SK-N-MC (cell line): ENCODE results near the gene SHISA9.

Experiments
- EZH2 ChIP-seq: fragments of 200-600 bp; sonication (generic); IDR thresholded peaks from one replicate; pipeline ENCODE4 v1.6.1; 2017; ENCODE audit warnings: antibody characterized with exemption
- POLR2AphosphoS5 ChIP-seq: IDR thresholded peaks from 2 replicates; pipeline ENCODE4 v1.6.1; 2012; ENCODE audit warnings: mild to moderate bottlenecking, low read depth, low read length, borderline replicate concordance

DNA sequence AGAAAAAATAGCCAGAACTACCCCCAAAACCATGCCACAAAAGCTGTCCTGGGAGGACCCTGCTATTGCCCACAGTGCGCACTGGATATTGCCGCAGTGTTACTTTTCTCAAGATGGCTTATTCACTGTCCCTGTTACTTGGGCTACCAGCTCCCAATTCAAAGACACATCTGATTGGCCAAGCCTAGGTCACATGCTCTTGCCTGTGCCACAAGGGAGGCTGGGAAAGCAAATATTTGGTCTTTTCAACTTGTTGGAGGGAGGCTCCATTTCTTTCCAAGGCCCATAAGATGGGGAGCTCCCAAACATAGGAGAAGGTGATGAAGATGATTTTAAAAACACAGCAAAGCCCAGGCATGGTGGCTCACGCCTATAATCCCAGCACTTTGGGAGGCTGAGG is 257.0 kb downstream of the SHISA9 start:
- TF ChIP-seq POLR2AphosphoS5 (no peak), EZH2 (no peak)
